HG03108 (cell line): Measurements from ENCODE around the gene SNX25.
"Not testable (repeated sequence)": the region's sequence is repeated elsewhere in the genome, so short reads cannot be mapped to it uniquely, and the experiment has no call there.

Source experiments
- ATAC-seq: cut with Tn5 transposase; IDR thresholded peaks from one replicate; pipeline ENCODE4 v1.9.1; 2021; ENCODE audit warnings: moderate library complexity; ENCODE audit not compliant: unreplicated experiment

SNX25 gene

GRCh38 chr4:185204238-185204910 is 5.0 kb upstream of the SNX25 start:
- no peak for ATAC-seq

- ATAC-seq = not testable (repeated sequence)
Observed at GRCh38 chr4:185205073-185205472, 4.3 kb upstream of the SNX25 start.

DNA sequence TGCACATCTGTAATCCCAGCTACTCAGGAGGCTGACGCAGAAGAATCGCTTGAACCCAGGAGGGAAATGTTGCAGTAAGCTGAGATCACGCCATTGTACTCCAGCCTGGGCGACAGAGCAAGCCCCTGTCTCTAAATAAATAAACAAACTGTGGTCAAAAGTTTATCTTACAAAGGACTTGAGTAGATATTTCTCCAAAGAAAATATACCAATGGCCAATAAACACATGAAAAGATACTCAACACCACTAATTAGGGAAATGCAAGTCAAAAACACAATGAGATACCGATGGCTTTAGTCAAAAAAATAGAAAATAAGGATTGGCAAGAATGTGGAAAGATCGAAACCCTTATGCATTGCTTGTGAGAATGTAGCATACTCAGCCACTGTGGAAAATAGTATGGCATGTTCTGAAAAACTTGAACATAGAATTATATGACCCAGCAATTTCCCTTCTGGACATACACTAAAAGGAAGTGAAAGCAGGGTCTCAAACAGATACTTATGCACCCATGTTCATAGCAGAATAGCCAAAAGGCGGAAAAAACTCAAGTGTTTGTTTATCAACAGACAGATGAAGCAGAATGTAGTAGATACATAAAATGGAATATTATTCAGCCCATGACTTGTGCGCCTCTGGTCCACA is 3.6 kb upstream of the SNX25 start:
- no peak for ATAC-seq

DNA sequence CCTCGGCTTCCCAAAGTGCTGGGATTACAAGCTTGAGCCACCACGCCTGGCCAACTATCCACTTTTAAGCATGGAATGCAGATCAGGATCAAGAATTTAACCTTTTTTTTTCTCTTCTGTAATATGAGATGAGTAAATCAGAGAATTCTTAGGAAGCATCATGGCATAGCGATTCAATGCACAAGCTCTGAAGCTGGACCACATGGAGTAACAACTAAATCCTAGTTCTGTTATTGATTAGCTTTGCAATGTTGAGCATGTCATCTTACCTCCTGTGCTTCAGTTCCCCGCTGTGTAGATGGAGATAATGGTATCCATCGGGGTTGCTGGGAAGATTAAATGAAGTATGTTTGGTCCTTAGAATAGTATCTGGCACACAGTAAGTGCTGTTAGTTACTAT is 1.9 kb upstream of the SNX25 start:
- no peak for ATAC-seq

- peak; percentile 7 for ATAC-seq
Observed at GRCh38 chr4:185209852-185210101, 379 bp downstream of the SNX25 start.

- peak; percentile 5 for ATAC-seq
Observed at GRCh38 chr4:185210102-185210981, 944 bp downstream of the SNX25 start.

DNA sequence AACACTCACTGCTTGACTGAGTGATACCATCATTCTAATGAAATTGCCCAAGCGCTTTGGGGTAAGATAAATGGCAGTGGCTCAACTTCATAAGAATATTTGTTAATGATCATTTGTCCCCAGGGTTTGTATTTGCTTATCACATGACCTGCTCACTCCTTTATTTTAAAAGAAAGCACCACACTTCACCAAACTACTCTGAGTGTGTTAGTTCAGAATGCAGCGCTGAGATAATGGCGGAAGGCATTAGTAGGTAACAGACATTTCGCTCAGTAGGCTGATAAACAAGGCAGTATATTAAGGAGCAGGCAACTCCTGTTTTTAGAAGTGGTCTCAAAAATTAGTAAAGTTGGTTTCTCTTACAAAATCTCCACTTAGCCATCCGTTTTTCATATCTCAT is 1.6 kb downstream of the SNX25 start:
- no peak for ATAC-seq

- ATAC-seq = no peak
Observed at GRCh38 chr4:185211641-185212040, 2.2 kb downstream of the SNX25 start.

- ATAC-seq = no peak
Observed at GRCh38 chr4:185212581-185212980, 3.2 kb downstream of the SNX25 start.

GRCh38 chr4:185213877-185214276 is 4.5 kb downstream of the SNX25 start:
- peak; percentile 48 for ATAC-seq

DNA sequence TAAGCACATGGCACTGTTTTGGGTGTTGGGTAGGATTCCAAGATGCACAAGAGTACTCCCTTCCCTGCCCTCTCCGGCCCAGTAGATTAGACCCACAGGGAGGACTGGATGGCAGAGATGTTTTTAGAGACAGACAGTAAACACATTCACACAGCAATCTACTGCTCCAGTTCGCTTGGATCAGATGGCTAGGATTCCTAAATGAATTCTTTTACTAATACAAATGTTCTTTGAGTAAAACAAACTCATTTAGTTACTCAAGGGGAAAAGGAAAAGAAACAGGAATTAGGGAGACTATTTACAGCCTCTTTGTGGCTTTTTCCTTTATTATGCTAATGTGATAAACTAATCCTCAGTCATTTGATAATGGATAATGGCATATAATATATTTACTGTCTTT is 5.9 kb downstream of the SNX25 start:
- ATAC-seq = no peak

GRCh38 chr4:185217408-185217975 is 8.1 kb downstream of the SNX25 start:
- no peak for ATAC-seq

DNA sequence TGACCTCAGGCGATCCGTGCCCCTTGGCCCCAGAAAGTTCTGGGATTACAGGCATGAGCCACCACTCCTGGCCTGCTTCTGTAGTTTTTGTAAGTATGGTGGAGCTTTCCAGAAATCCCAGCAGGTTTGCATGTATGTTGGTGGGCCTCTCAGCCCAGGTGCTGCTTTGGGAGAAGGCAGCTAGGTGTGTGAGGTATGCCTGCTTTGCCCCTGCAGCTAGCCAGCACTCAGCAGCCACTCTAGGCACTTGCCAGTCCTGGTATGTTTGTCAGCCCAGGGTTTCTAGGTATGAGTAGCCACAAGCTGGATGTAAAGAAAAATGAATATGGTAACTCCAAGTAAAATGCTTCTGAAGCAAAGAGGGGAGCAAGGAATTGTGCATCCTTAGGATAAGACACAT is 8.9 kb downstream of the SNX25 start:
- ATAC-seq = no peak

DNA sequence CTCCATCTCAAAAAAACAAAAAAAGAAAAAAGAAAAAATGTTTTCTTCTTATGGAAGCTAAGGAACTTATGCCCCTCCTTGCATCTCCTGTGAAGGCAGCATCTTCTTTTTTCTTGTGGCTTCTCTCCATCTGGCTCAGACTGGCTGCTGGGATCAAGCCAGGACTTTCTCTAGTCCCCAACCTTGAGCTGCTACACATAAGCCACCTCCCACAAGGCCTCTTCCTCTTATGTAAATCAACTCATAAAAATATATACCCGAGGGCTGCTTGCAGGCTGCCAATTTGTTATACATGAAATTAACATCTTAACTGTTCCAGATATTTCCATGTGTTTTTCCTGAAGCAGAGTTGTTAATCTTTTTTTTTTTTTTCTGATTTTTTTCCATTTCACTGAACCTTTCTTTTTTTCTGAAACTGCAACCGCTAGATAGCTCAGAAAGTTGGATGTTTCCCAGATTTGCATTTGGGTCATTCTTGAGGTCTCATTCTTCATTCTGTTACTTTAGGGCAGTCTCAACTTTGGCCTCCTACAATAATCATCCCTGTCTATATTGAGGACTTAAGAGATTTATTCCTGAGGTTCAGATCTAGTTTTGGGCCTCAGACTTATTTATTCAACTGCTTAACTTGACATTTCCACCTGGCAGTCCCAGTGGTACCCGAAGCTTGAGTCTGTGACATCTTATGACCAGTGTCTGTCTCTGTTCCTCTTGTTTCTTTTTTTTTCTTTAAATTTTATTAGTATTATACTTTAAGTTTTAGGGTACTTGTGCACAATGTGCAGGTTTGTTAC is 10.3 kb downstream of the SNX25 start:
- ATAC-seq = peak; percentile 70

- no peak for ATAC-seq
Observed at GRCh38 chr4:185221491-185221890, 12.1 kb downstream of the SNX25 start.

GRCh38 chr4:185221912-185222311 is 12.5 kb downstream of the SNX25 start:
- ATAC-seq = no peak

- no peak for ATAC-seq
Observed at GRCh38 chr4:185222598-185222997, 13.2 kb downstream of the SNX25 start.

- no peak for ATAC-seq
Observed at GRCh38 chr4:185224597-185224996, 15.2 kb downstream of the SNX25 start.

DNA sequence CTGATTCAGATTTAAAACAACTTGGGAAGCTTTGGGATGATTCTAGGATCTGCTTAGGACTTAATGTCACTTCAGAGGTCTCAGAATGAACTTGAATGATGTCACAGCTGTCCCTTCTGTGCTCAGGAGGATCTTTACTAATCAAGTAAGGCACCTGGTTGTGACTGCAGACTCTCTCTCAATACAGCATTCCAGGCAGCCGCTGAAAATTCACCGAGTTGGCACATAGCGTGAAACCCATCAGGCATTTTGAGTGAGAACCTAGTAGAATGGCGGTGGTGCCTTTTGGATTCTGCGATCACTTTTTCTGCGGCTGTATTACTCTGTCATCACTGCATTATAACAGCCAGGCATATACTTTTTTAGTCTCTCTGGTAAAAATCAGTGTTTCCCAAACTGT is 16.5 kb downstream of the SNX25 start:
- no peak for ATAC-seq

GRCh38 chr4:185227131-185227551 is 17.7 kb downstream of the SNX25 start:
- no peak for ATAC-seq

- no peak for ATAC-seq
Observed at GRCh38 chr4:185227713-185228278, 18.4 kb downstream of the SNX25 start.
